ENCODE data around the gene BPGM.

The BPGM gene

GRCh38 chr7:134637441-134637840, 9.2 kb upstream of the BPGM start:
- Histone ChIP-seq H3K4me2 (ENCODE audit: low read length) (no peak overlapping the region), H3K79me2 (no peaks in the 10 kb centered on the region), H3K27me3 (ENCODE audit: control insufficient read depth, insufficient read depth, low read length) (no peaks in the 10 kb centered on the region), H2AFZ (no peak overlapping the region), H3K9ac (no peak overlapping the region), H3K4me1 (no peaks in the 10 kb centered on the region), H3K9me3 (ENCODE audit: control insufficient read depth, low read length) (no peaks in the 10 kb centered on the region), H3K4me3 (ENCODE audit: low read depth, low read length) (no peak overlapping the region), H3K27ac (no peak overlapping the region), H3K36me3 (ENCODE audit: control insufficient read depth, insufficient read depth, low read length) (no peaks in the 10 kb centered on the region)
- TF ChIP-seq CTCF (IDR thresholded peaks at IDR 0.05), result no peak

- Histone ChIP-seq H3K27ac (no peak overlapping the region), H3K4me2 (ENCODE audit: low read length) (no peak overlapping the region), H3K27me3 (ENCODE audit: control insufficient read depth, insufficient read depth, low read length) (no peaks in the 10 kb centered on the region), H3K9ac (no peak overlapping the region), H3K9me3 (ENCODE audit: control insufficient read depth, low read length) (no peaks in the 10 kb centered on the region), H3K36me3 (ENCODE audit: control insufficient read depth, insufficient read depth, low read length) (no peaks in the 10 kb centered on the region), H2AFZ (no peak overlapping the region), H3K4me3 (ENCODE audit: low read depth, low read length) (no peak overlapping the region), H3K4me1 (no peaks in the 10 kb centered on the region), H3K79me2 (no peaks in the 10 kb centered on the region)
- TF ChIP-seq CTCF (IDR thresholded peaks at IDR 0.05), result no peak
These were observed 8.5 kb upstream of the BPGM start for GRCh38 chr7:134637934-134638719.

GRCh38 chr7:134639061-134639460, 7.6 kb upstream of the BPGM start:
- no peaks in the 10 kb centered on the region for H3K79me2 ChIP-seq

GRCh38 chr7:134639683-134640279, 6.9 kb upstream of the BPGM start:
- Histone ChIP-seq H3K9ac (no peak overlapping the region), H3K36me3 (ENCODE audit: control insufficient read depth, insufficient read depth, low read length) (no peaks in the 10 kb centered on the region), H3K27ac (no peak overlapping the region), H2AFZ (no peak overlapping the region), H3K4me2 (ENCODE audit: low read length) (no peak overlapping the region), H3K27me3 (ENCODE audit: control insufficient read depth, insufficient read depth, low read length) (no peaks in the 10 kb centered on the region), H3K9me3 (ENCODE audit: control insufficient read depth, low read length) (no peaks in the 10 kb centered on the region), H3K79me2 (no peaks in the 10 kb centered on the region), H3K4me3 (ENCODE audit: low read depth, low read length) (no peak overlapping the region), H3K4me1 (no peaks in the 10 kb centered on the region)
- no peak for TF ChIP-seq CTCF (IDR thresholded peaks at IDR 0.05)

More at GRCh38 chr7:134639061-134639460, 7.6 kb upstream of the BPGM start:
- no peaks in the 10 kb centered on the region for H3K4me1 ChIP-seq
- H3K27ac ChIP-seq, result no peak overlapping the region
- no peaks in the 10 kb centered on the region for H3K36me3 ChIP-seq (ENCODE audit: control insufficient read depth, insufficient read depth, low read length)
- no peak overlapping the region for H3K4me3 ChIP-seq (ENCODE audit: low read depth, low read length)
- H3K4me2 ChIP-seq (ENCODE audit: low read length), result no peak overlapping the region
- no peak overlapping the region for H2AFZ ChIP-seq
- no peaks in the 10 kb centered on the region for H3K27me3 ChIP-seq (ENCODE audit: control insufficient read depth, insufficient read depth, low read length)
- H3K9ac ChIP-seq, result no peak overlapping the region
- no peaks in the 10 kb centered on the region for H3K9me3 ChIP-seq (ENCODE audit: control insufficient read depth, low read length)
- no peak for TF ChIP-seq CTCF (IDR thresholded peaks at IDR 0.05)
